OCI-LY7 (cell line): ENCODE data around the gene CNKSR3. TPM values are rescaled to one million over a fixed set of nuclear protein-coding genes. Genes with fewer than 3 reads are reported as not detected.

Source experiments
- BruUV-seq: library from RNA; stranded (reverse); fragments of 400-500 nt; replicated peaks from 2 replicates; lab custom pipeline; 2021; lab: Mats Ljungman, UMichigan
- CTCF ChIA-PET: fragments of 300-600 bp; sonication (Branson Sonifier 250); formaldehyde crosslinking; loops from one replicate; lab custom pipeline; 2022; ENCODE audit warnings: antibody characterized with exemption; ENCODE audit not compliant: unreplicated experiment; lab: Charles Lee
- POLR2A ChIA-PET: fragments of 300-600 bp; sonication (Branson Sonifier 250); formaldehyde crosslinking; loops from one replicate; lab custom pipeline; 2022; ENCODE audit warnings: antibody characterized with exemption; lab: Charles Lee
- DNase-seq: peaks from one replicate; pipeline ENCODE4 v3.0.0-alpha.2; 2015; ENCODE audit warnings: low spot score
- H2AFZ ChIP-seq: fragments of 200-600 bp; sonication (generic), shearing (Covaris generic); 2 replicates; pipeline ENCODE4 v1.6.1; 2014; ENCODE audit warnings: mild to moderate bottlenecking, antibody characterized with exemption, low read length, moderate library complexity
- H3K27ac ChIP-seq: fragments of 200-600 bp; sonication (generic); 2 replicates; pipeline ENCODE4 v1.5.1; 2014; ENCODE audit warnings: mixed run types, low read depth, mild to moderate bottlenecking, moderate library complexity, low read length, inconsistent platforms; ENCODE audit not compliant: poor library complexity, severe bottlenecking
- H3K36me3 ChIP-seq: fragments of 200-600 bp; sonication (generic); 2 replicates; pipeline ENCODE4 v1.6.1; 2014; ENCODE audit warnings: mild to moderate bottlenecking, antibody characterized with exemption, low read length, moderate library complexity, mixed read lengths; ENCODE audit not compliant: insufficient read depth
- H3K4me1 ChIP-seq: fragments of 200-600 bp; sonication (generic); 2 replicates; pipeline ENCODE4 v1.5.1; 2014; ENCODE audit warnings: mild to moderate bottlenecking, low read length; ENCODE audit not compliant: insufficient read depth, poor library complexity, severe bottlenecking
- H3K4me2 ChIP-seq: fragments of 200-600 bp; sonication (generic); 2 replicates; pipeline ENCODE4 v1.6.1; 2014; ENCODE audit warnings: mild to moderate bottlenecking, low read length
- H3K4me3 ChIP-seq: fragments of 200-600 bp; sonication (generic); 2 replicates; pipeline ENCODE4 v1.5.1; 2014; ENCODE audit warnings: mild to moderate bottlenecking, low read depth, low read length; ENCODE audit not compliant: poor library complexity, severe bottlenecking
- H3K79me2 ChIP-seq: fragments of 200-600 bp; sonication (generic); 2 replicates; pipeline ENCODE4 v1.6.1; 2016; ENCODE audit warnings: low read depth, mild to moderate bottlenecking, low read length, moderate library complexity, mixed read lengths; ENCODE audit not compliant: insufficient read depth
- H3K9me2 ChIP-seq: fragments of 200-600 bp; sonication (generic); 2 replicates; pipeline ENCODE4 v1.6.1; 2016; ENCODE audit warnings: mild to moderate bottlenecking, low read length, mixed read lengths; ENCODE audit not compliant: insufficient read depth
- H3K9me3 ChIP-seq: fragments of 200-600 bp; sonication (generic); 2 replicates; pipeline ENCODE4 v1.6.1; 2014; ENCODE audit warnings: mild to moderate bottlenecking, mixed run types, low read length, mixed read lengths
- H4K20me1 ChIP-seq: fragments of 200-600 bp; sonication (generic); 2 replicates; pipeline ENCODE4 v1.6.1; 2014; ENCODE audit warnings: mild to moderate bottlenecking, antibody characterized with exemption, low read length, moderate library complexity, mixed read lengths; ENCODE audit not compliant: insufficient read depth
- CTCF ChIP-seq: fragments of 200-600 bp; sonication (generic); conservative IDR thresholded peaks from 2 replicates; pipeline ENCODE4 v1.5.1; 2014; ENCODE audit warnings: mild to moderate bottlenecking, antibody characterized with exemption, low read length, moderate library complexity, mixed read lengths
- EZH2phosphoT487 ChIP-seq: fragments of 200-600 bp; sonication (generic); IDR thresholded peaks from 2 replicates; pipeline ENCODE4 v1.6.1; 2018; ENCODE audit warnings: low read depth, borderline replicate concordance, mild to moderate bottlenecking, mixed run types, antibody characterized with exemption, low read length, moderate library complexity, mixed read lengths
- intact Hi-C: fragments of 100-400 bp; cut with micrococcal nuclease; formaldehyde crosslinking; loops from one replicate; pipeline ENCODE4 v1.10.0; 2022; ENCODE audit not compliant: unreplicated experiment
- total RNA-seq, 2 experiments: library from RNA; depleted of rRNA in 1 of 2; stranded (reverse); fragments of >200 nt in 1 of 2; shearing (Covaris generic) in 1 of 2; gene quantifications; 2 replicates each; pipeline ENCODE4 v1.2.3, GENCODE V29; 2014 to 2022

CNKSR3 gene
- total RNA-seq, 2 experiments from 2014 or later = not detected

GRCh38 chr6:154513601-154514320 lies 3.3 kb upstream of the CNKSR3 start:
- Histone ChIP-seq H3K9me3 (no peaks in the 10 kb centered on the region), H3K79me2 (no peaks in the 10 kb centered on the region), H3K27ac (no peak overlapping the region), H4K20me1 (no peaks in the 10 kb centered on the region; the same call in 1 of the 2 replicates), H3K4me3 (no peak overlapping the region), H3K4me1 (no peaks in the 10 kb centered on the region), H3K36me3 (no peaks in the 10 kb centered on the region), H2AFZ (no peak overlapping the region), H3K9me2 (no peaks in the 10 kb centered on the region), H3K4me2 (no peak overlapping the region)
- no TSS peak for BruUV-seq
- no peak for DNase-seq
- TF ChIP-seq CTCF (no peak), EZH2phosphoT487 (no peak)
- POLR2A ChIA-PET = interaction anchor here (0.6 to 1.2 kb wide), 3 partner anchors 9 to 1478 kb away, joined by 3 to 9 read pairs (median 3); no protein-coding TSS in a partner anchor
- intact Hi-C loops = no loop called here
- CTCF ChIA-PET = no interaction called here

GRCh38 chr6:154512201-154512600 lies 1.7 kb upstream of the CNKSR3 start:
- H2AFZ ChIP-seq = no peak overlapping the region
- CTCF ChIA-PET = no interaction called here
- no peak overlapping the region for H3K4me3 ChIP-seq
- H3K79me2 ChIP-seq = no peaks in the 10 kb centered on the region
- H3K4me1 ChIP-seq = no peaks in the 10 kb centered on the region
- POLR2A ChIA-PET = interaction anchor here (1.2 kb wide), 1 partner anchor 11 kb away, joined by 3 read pairs; no protein-coding TSS in a partner anchor
- no peak overlapping the region for H3K4me2 ChIP-seq
- H3K9me2 ChIP-seq = no peaks in the 10 kb centered on the region
- intact Hi-C loops = no loop called here
- no TSS peak for BruUV-seq
- TF ChIP-seq CTCF = no peak
- no peak for TF ChIP-seq EZH2phosphoT487
- H3K27ac ChIP-seq = no peak overlapping the region
- no peaks in the 10 kb centered on the region for H3K36me3 ChIP-seq
- DNase-seq = no peak
- H4K20me1 ChIP-seq = no peaks in the 10 kb centered on the region; the same call in 1 of the 2 replicates
- no peaks in the 10 kb centered on the region for H3K9me3 ChIP-seq

GRCh38 chr6:154511791-154512190 lies 1.3 kb upstream of the CNKSR3 start:
- Histone ChIP-seq H3K9me2 (no peaks in the 10 kb centered on the region), H3K4me1 (no peaks in the 10 kb centered on the region), H3K79me2 (no peaks in the 10 kb centered on the region), H3K36me3 (no peaks in the 10 kb centered on the region), H4K20me1 (no peaks in the 10 kb centered on the region; the same call in 1 of the 2 replicates), H3K4me3 (no peak overlapping the region), H3K9me3 (no peaks in the 10 kb centered on the region), H3K27ac (no peak overlapping the region), H2AFZ (no peak overlapping the region), H3K4me2 (no peak overlapping the region)
- TF ChIP-seq EZH2phosphoT487 (no peak), CTCF (no peak)
- intact Hi-C loops = no loop called here
- no TSS peak for BruUV-seq
- DNase-seq = no peak
- CTCF ChIA-PET = no interaction called here
- POLR2A ChIA-PET = no interaction called here
